HG02642 (cell line): ENCODE measurements around the gene RRAGD.
"Not testable (repeated sequence)": the region's sequence is repeated elsewhere in the genome, so short reads cannot be mapped to it uniquely, and the experiment has no call there.

ENCODE experiments used
- ATAC-seq: cut with Tn5 transposase; IDR thresholded peaks from one replicate; pipeline ENCODE4 v1.9.1; 2021; ENCODE audit warnings: mild to moderate bottlenecking; ENCODE audit not compliant: unreplicated experiment, poor library complexity

Gene RRAGD

DNA sequence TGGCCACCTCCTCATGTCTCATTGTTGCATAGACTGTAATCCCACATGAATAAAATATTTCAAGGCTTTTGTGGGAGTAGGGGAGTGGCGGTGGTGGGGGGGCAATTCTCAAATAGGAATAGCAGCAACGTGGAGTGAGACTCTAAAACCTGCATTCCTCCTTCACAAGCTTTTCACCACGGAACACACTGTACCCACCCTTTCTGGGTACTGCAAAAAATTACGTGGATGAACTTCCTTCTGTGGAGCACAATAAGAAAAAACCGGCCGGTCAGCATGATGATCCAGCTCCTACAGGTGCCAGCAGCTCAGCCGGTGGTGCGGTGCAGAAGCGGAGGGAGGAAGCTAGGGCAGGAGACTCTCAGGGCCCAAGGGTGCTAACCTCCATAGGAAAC, 930 bp upstream of the RRAGD start:
- ATAC-seq = no peak

DNA sequence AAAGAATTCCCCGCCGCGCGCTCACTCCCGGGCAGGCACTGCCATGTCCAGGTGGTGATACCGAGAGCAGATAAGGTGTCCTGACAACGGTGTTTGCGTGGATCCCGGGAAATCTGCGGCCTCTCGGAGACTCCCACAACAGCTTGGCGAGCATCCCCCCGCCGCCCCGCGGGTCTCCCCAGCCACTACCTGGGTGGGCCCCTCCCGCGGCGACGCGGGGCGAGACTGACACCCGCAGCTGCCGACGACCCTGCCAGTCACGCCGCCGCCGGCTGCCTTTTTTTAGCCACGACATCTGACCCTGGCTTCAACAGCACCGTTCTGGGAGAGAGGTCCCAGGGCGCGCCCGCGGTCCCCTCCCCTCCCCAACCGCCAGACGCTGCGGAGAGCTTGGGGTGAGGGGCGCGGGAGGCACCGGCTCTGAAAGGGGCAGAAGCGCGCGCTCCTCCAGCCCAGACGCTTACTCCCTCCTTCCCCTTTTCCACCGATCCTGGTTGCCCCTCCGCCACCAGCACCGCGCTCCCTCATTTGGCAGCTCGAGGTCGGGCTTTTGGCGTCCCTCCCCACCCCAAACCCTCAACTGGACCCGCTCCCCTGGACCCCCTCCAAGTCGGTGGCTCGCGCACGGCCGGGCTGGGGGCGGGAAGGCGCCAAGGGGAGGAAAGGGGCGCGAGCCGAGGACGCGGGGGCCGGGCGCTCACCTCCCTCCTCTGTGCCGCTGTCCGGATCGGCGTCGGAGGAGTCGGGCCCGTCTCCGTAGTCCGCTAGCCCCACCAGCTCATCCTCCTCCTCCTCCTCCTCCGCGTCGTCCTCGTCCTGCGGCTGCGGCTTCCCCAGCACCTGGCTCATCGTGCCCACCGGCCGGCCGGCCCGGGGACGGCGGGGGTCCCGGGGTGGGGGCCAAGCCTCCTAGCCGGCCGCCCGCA, 665 bp downstream of the RRAGD start:
- ATAC-seq = peak; percentile 45

DNA sequence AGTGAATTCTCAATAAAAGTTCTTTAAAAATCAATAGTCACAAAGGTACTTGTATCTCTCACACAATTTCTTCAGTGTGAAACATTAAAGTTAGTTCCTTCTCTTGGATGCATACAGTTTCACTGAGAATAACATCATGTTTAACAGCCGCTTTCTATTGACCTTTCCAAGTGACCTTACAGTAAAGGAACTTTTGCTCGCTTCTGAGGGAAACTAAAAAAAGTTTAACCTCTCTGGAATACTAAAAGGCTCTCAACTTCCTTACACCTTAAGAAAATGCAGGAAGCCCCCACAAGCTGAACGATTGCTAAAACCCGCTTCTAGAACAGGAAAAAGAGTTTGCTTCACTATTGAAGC, 1.3 kb downstream of the RRAGD start:
- no peak for ATAC-seq

DNA sequence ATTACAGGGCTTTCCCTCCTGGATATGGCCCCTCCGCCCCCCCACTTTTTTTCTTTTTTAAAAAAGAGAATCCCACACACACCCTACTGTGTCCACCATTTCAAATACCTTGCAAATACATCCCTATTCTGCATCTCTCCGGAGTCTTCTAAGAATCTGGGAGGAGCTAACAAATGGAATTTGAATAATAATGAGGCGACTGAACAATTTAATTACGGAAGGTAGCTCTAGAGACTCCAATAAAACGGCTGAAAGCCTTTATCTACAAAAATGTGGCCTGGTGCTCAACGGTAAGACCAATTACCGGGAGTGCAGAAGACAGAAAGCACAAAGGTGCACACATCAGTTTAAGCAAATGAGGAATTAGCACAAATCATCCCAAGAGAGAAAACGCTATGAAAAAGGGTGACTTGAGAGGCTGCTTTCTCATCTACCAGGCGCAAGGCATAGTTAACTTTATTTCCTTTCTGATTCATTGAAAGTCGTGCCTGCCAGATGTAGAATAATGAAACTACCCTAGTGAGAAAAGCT, 1.8 kb downstream of the RRAGD start:
- no peak for ATAC-seq

DNA sequence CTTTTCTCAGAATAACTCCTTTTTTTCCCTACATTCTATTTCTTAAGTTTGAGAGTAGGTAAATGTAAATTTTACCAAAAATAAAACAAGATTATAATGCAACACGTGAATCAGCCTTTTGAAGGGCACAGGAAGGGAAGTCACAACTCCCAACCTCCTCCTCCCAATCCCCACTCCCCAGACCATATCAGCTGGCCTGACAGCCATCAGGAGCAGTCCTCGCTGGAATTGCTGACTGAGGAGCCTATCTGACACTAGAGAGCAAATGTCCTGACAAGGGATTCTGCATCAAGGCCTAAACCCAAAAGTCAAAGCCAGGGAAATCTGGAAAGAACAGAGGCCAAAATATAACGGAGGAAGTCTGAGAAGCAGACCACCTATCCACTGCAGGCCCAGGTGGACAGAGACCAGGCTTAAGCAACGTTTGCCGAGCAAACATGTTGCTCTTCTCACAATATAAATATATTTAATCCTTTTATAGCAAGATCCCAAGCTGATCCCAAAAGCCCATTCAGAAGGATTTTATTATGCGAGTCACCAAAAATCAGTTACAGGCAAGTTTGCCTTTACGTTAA, 2.5 kb downstream of the RRAGD start:
- no peak for ATAC-seq

DNA sequence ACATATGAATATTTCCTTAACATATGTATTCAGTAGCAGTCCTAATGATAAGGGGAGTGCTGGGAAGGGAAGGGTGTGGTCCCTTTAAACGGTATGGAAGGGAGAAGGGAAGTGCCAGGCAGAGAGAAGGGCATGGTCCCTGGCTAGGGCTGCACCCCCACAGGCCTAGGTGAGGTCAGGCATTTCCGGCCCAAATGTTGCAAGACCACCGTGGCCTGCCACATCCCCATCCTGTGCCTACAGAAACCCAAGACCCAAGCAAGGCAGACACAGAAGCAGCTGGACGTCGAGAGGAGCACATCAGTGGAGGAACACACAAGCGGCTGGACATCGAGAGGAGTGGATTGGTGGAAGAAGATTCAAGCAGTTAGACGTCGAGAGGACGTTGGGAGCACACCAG, 5.9 kb downstream of the RRAGD start:
- ATAC-seq = no peak

DNA sequence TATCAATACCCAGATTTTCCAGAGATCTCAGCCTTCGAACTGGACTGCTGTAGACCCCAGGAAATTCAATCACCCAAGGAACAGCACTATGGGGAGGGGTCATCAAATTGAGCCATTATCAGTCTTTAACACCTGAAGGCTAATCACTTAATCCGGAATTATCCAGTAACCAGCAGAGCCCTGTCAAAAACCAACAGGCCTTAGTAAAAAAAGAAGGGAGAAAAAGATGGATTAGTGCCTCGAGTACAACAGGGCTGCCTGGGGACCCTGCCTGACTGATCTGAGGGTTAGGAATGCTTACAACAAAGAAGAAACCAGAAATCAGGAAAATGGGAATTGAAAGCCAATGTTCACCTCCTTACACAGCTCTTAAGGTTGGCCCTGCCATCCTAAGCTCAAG, 7.6 kb downstream of the RRAGD start:
- ATAC-seq = no peak

DNA sequence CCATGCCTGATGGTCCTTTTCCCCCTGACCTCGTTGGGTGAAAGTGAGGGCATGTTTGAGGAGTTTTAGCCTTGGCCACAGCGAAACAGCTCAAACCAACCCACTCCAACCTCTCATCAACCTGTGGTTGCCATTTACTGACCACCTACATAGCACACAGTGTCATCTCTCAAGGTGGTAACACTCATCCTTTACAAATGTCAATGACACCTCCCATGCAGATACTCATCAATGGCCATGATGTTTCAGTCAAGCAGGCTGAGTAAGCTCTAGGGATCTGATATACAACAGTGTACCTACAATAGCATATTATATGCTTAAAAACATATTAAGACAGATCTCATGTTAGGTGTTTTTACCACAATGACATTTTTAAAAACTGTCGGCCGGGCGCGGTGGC, 9.3 kb downstream of the RRAGD start:
- no peak for ATAC-seq

DNA sequence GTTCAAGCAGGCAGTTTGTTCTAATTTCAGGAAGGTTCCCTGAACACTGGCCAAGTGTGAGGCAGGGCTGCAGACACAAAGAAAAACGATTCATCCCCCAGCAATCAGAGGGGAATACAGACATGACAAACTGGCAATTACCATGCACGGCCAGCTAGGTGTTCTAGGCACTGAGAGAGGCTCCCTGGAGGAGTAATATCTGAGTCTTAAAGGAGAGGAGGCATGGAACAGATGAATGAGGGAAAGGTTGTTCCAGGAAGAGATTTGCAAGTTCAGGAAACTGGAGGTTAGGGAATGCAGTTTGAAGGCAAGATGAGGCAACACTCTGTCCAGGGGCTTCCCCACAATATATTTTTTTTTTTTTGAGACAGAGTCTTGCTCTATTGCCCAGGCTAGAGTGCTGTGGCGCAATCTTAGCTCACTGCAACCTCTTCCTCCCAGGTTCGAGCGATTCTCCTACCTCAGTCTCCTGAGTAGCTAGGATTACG, 11.1 kb downstream of the RRAGD start:
- ATAC-seq = no peak

DNA sequence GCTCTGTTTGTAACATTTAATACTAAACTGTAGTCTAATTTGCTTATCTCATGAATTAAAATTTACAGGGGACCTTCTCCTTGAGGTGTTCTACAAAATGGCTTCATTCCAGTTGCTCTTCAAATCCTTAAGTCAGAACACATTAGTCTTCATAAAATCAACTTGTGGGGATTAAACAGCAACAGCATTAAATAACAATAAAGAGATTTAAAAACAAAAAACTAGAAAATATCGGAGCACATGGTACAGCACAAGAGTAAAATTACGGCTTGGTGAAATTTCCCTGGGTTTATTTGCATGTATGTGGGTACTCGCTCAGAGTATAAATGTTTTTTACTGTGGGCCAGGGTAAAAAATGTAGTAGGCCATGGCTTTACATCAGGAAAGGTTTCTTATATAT, 12.0 kb downstream of the RRAGD start:
- ATAC-seq = no peak

DNA sequence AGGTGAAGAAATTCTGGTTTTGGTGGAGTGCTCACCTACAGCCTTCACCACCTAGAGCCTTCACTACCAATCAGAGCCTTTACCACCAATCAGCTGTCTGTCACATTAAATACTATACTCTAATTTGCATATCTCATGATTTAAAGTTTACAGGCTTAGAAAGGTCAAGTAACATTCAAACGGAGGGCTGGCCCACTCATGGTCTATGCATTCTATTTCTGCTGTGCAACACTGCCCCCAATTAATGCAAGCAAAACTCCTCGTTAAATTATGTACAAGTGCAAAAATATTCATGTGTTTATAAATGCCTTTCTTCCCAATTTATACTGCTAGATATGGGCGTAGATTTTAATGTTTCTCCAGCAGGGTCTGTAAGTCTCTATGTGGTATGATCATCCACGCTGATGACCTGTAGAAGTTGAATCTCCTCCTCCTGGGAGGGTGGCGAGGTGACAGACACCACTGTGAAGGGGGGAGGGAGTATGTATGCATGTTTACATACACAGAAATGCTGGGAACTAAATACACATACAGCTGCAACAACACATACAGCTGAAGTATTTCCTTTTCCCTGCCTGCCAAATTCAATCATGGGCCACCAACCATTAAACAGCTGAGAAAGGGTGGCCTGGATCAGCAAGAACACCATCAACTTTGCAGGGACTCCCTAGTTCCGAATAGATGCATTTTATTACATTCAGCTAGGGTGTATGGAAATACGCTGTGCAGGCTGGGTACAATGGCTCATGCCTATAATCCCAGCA, 13.1 kb downstream of the RRAGD start:
- ATAC-seq = no peak

DNA sequence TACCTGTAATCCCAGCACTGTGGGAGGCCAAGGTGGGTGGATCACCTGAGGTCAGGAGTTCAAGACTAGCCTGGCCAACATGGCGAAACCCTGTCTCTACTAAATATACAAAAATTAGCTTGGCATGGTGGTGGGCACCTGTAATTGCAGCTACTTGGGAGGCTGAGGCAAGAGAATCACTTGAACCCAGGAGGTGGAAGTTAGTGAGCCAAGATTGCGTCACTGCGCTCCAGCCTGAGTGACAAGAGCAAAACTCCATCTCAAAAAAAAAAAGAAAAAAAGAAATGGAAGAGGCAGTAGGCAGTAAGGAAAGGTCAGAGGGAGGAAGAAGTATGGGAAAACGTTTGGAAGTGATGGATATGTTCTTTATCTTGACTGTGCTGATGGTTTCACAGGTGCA, 14.2 kb downstream of the RRAGD start:
- ATAC-seq = not testable (repeated sequence)

DNA sequence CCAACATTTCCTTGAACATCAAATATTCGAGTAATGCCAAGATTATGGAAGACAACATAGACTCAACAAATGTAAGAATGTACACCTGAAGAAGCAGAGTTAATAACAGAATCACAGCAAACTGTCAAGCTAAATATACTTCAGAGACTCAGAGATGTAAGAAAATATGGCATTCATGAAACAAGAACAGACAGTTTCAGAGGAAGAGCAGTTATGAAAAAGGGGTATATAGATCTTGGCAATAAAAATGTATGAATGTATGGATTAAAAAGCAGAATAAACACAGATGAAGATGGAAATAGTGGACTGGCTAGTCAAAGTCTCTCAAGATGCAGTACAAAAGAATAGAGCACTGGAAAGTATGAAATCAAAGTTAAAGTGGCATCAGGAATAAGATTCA, 18.4 kb downstream of the RRAGD start:
- ATAC-seq = no peak

DNA sequence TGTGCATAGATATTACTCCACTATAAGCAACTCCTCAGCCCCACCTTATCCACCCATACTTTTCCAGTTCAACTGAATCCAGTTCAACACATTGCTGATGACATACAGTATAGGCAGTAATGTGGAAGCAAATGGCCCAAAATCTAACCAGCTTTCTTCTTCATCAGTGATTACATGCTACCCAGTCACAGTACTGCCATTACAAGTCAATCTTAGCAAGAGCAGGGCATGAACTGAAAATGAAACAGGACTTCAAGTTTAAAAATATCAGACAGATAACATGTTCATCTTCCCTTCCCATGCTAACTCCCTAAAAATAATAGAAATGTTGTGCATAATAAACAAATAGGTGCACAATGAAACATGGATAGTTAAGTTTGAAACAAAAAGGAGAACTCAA, 19.2 kb downstream of the RRAGD start:
- ATAC-seq = no peak

DNA sequence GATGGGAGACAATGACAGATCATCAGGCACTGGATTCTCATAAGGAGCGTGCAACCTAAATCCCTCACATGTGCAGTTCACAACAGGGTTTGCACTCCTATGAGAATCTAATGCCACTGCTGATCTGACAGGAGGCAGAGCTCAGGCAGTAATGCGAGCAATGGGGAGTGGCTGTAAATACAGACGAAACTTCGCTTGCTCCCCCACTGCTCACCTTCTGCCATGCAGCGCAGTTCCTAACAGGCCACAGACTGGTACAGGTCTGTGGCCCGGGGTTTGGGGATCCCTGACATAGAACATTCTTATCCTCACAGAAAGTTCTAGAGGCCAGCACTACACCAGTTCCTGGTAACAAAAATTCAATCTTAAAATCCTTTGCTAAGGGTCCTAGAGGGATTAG, 23.2 kb downstream of the RRAGD start:
- no peak for ATAC-seq

DNA sequence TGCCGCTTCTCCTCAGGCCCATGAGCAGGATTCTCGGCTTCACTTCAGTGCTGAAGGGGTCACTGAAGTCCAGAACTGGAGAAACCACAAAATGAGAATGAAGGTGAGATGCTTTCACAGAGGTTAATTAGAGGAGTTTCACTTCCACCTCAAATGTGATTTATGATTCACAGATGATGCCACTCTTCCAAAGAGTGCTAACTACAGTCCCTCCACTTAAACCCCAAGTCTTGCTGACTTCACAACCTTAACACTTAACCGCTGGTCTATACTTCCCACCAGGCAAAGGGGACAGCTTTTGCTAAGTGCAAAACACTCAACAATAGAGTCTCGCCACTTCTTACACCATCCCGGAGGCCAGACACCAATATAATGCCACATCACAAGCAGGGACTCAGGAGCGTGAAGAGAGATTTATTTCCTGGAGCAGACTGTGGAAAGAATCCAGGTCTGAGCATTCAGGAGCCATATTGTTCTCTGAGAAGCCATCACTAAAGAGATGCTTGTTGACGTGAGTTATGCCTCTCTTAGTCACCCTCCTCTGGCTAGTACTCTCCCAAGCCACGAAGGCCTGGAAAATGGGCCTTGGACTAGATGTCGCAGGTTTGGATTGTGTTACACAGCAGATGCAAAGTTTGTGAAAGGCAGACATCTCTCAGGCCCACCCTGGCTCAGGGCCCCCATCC, 24.4 kb downstream of the RRAGD start:
- peak; percentile 91 for ATAC-seq

DNA sequence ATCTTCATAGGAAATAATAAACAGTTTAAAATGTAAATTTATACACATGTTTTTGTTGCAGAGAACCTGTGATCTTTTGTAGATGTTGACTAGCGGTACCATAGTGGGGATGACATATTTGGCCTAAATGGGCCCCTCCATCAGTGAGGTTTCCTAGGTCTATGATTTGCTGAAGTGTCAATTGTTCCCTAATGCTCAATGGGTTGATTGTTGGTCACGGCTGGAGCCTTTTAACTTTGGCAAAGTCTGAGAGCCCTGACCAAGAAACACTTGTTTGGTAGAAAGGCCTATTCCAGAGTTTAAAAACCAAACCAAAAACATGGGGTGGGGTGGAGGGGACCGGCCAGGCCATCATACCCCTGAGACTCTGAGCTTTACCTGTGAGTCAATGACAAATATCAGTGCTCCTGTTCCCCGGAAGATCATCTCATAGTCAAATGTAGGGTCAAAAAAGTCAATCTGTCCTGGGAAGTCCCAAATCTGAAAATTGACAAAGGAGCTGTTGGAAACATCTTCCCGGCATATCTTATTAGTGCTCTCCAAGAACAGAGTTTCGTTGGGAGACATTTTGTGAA, 25.1 kb downstream of the RRAGD start:
- peak; percentile 22 for ATAC-seq

DNA sequence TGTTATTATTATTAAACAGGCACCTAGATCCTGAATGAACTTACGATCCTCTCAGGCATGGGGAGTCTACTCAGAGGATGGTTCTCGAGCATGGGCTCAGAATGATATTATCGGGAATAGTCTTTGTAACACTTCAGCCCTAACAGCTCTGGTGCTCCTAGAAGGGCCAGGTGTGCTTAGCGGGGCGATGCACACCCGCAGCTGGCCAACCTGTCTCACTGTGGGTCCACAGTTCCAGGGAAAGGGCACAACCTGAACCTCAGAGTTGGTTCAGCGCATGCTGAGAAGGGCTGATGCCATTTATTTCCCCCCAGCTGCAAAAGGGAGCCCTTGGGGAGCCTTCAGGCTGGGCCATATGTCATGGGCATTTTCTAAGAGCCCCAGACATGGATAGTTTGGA, 26.2 kb downstream of the RRAGD start:
- ATAC-seq = no peak

DNA sequence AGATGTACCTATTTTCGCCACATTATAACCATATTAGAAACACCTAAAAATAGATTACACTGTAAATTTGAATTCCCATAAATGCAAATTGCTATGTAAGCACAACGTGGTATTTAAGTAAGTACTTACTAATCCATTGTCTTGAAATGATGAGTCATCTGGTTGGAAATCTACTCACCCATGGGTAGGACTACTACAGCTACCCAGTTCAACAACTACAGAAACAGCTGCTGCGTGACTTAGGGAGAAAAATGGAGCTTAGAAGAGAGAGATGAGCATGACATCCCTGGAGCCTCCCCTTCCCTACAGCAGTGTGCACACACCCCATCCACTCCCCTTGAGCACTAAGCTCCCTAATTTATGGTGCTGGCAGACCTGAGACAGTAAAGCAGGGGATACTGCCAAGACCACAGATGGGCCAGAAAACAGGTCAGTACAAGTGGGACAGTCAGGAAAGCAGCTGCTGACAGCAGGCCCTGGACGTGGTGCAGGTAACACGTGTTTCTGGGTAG, 26.9 kb downstream of the RRAGD start:
- peak; percentile 43 for ATAC-seq

DNA sequence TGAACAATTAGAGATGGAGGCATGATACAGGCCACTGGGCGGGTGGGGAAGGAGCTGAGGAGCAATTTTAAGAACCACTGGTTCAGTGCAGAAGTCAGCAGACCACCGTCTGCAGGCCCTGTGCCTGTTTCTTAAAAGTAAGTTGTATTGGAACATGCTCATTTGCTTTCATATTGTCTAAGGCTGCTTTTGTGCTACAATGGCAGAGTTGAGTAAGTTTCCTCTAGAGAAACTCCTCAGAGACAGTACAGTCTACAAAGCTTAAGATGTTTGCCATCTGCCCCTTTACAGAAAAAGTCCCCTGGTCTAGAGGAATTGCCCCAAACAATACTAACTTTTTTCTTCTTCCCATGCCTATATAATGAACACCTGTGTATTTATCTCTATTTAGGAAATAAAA, 31.0 kb downstream of the RRAGD start:
- ATAC-seq = no peak
